Endothelial cell of umbilical vein (primary cell): ENCODE measurements around the gene NT5C3A. TPM values are rescaled to one million over a fixed set of nuclear protein-coding genes. Genes with fewer than 3 reads are reported as not detected.

Source experiments
- BruUV-seq: library from RNA; stranded (reverse); fragments of 400-500 nt; replicated peaks from 2 replicates; lab custom pipeline; 2021; lab: Mats Ljungman, UMichigan
- CTCF ChIA-PET: fragments of 300-600, 350-600 bp; sonication (Branson Sonifier 250); formaldehyde crosslinking; loops from one replicate; lab custom pipeline; 2021; ENCODE audit warnings: antibody characterized with exemption, inconsistent platforms; lab: Charles Lee
- POLR2A ChIA-PET: fragments of 300-600, 350-600 bp; sonication (Branson Sonifier 250); formaldehyde crosslinking; loops from one replicate; lab custom pipeline; 2021; ENCODE audit warnings: antibody characterized with exemption, inconsistent platforms; lab: Charles Lee
- DNase-seq: peaks from one replicate; pipeline ENCODE4 v3.0.0-alpha.2; 2011; ENCODE audit warnings: low read depth, low spot score
- FAIRE-seq: peaks from 2 replicates; lab custom pipeline; 2011; peaks lifted over from hg19 to GRCh38; lab: Jason Lieb, UNC
- H2AFZ ChIP-seq: 2 replicates; pipeline ENCODE4 v1.6.0; 2012; ENCODE audit warnings: low read depth, low read length, control low read depth, inconsistent platforms
- H3K27ac ChIP-seq: 2 replicates; pipeline ENCODE4 v1.5.1; 2011; ENCODE audit warnings: low read depth, mild to moderate bottlenecking, control low read depth, low read length, moderate library complexity; ENCODE audit not compliant: insufficient read depth
- H3K27me3 ChIP-seq, 2 experiments: 2 replicates each; pipeline versions ENCODE4 v1.6.0 to v1.6.1; 2011; ENCODE audit warnings: low read length in 2 of 2, mixed read lengths in 1 of 2; ENCODE audit not compliant: control insufficient read depth in 2 of 2, insufficient read depth in 2 of 2
- H3K36me3 ChIP-seq, 2 experiments: 2 replicates in 1 of 2; 3 replicates in 1 of 2; pipeline ENCODE4 v1.5.1; 2011; ENCODE audit warnings: low read length in 2 of 2, mild to moderate bottlenecking in 1 of 2, moderate library complexity in 1 of 2; ENCODE audit not compliant: control insufficient read depth in 2 of 2, insufficient read depth in 2 of 2; ENCODE audit errors: extremely low read depth in 1 of 2
- H3K4me1 ChIP-seq: 3 replicates; pipeline ENCODE4 v1.5.1; 2011; ENCODE audit warnings: mild to moderate bottlenecking, low read length; ENCODE audit not compliant: control insufficient read depth, insufficient read depth; ENCODE audit errors: extremely low read depth
- H3K4me2 ChIP-seq: 2 replicates; pipeline ENCODE4 v1.6.1; 2011; ENCODE audit warnings: low read length, control low read depth, mixed read lengths; ENCODE audit not compliant: insufficient read depth
- H3K4me3 ChIP-seq, 3 experiments: fragments of 200-600 bp in 1 of 3; sonication (generic), shearing (Covaris generic) in 1 of 3; replicated peaks in 1 of 3; 2 replicates each; pipeline ENCODE4 v1.5.1; 2011 to 2016; ENCODE audit warnings: control low read depth in 3 of 3, low read length in 3 of 3, mild to moderate bottlenecking in 2 of 3, inconsistent platforms in 1 of 3, low read depth in 1 of 3, moderate library complexity in 1 of 3; ENCODE audit not compliant: insufficient read depth in 1 of 3
- H3K79me2 ChIP-seq: 2 replicates; pipeline ENCODE4 v1.6.0; 2012; ENCODE audit warnings: low read length, inconsistent platforms; ENCODE audit not compliant: control insufficient read depth, insufficient read depth
- H3K9ac ChIP-seq: replicated peaks from 2 replicates; pipeline ENCODE3; 2011; ENCODE audit warnings: low read length, control low read depth; ENCODE audit not compliant: insufficient read depth; ENCODE audit errors: extremely low read depth
- H3K9me1 ChIP-seq: replicated peaks from 3 replicates; pipeline ENCODE4 v1.6.0; 2011; ENCODE audit warnings: mild to moderate bottlenecking, low read length; ENCODE audit not compliant: control insufficient read depth, insufficient read depth; ENCODE audit errors: extremely low read depth
- H3K9me3 ChIP-seq: replicated peaks from 2 replicates; pipeline ENCODE4 v1.5.1; 2012; ENCODE audit warnings: low read length, inconsistent platforms; ENCODE audit not compliant: control insufficient read depth, insufficient read depth
- H4K20me1 ChIP-seq: replicated peaks from 2 replicates; pipeline ENCODE3; 2011; ENCODE audit warnings: mild to moderate bottlenecking, low read length; ENCODE audit not compliant: control insufficient read depth, insufficient read depth; ENCODE audit errors: extremely low read depth
- CTCF ChIP-seq, 2 donors: IDR thresholded peaks; 1 replicate in 1 of 2; 2 replicates in 1 of 2; pipeline ENCODE4 v1.5.1; 2011; ENCODE audit warnings: low read length in 2 of 2, mild to moderate bottlenecking in 2 of 2, moderate library complexity in 2 of 2, control low read depth in 1 of 2, inconsistent platforms in 1 of 2, low read depth in 1 of 2; ENCODE audit not compliant: insufficient read depth in 1 of 2; ENCODE audit errors: extremely low read depth in 1 of 2
- EZH2 ChIP-seq: IDR thresholded peaks from 2 replicates; pipeline ENCODE4 v1.6.1; 2012; ENCODE audit warnings: borderline replicate concordance, low read depth, mild to moderate bottlenecking, moderate library complexity, low read length, inconsistent platforms; ENCODE audit not compliant: severe bottlenecking
- FOS ChIP-seq: IDR thresholded peaks from 2 replicates; pipeline ENCODE4 v1.6.1; 2011; ENCODE audit warnings: mild to moderate bottlenecking, low read length, moderate library complexity, borderline replicate concordance; ENCODE audit not compliant: insufficient read depth
- GATA2 ChIP-seq: IDR thresholded peaks from 2 replicates; pipeline ENCODE4 v1.7.0; 2011; ENCODE audit warnings: low read depth, mild to moderate bottlenecking, moderate library complexity, mixed read lengths, low read length; ENCODE audit not compliant: insufficient read length, insufficient read depth
- JUN ChIP-seq: IDR thresholded peaks from 2 replicates; pipeline ENCODE4 v1.6.1; 2011; ENCODE audit warnings: borderline replicate concordance, low read depth; ENCODE audit not compliant: insufficient read length, insufficient read depth
- MAX ChIP-seq: IDR thresholded peaks from 2 replicates; pipeline ENCODE4 v1.6.1; 2011; ENCODE audit not compliant: insufficient read depth, insufficient read length
- MYC ChIP-seq: IDR thresholded peaks from one replicate; pipeline ENCODE4 v1.6.1; 2011; ENCODE audit warnings: mild to moderate bottlenecking, low read depth, low read length
- POLR2A ChIP-seq: IDR thresholded peaks from 2 replicates; pipeline ENCODE4 v1.6.1; 2012; ENCODE audit warnings: low read depth, mild to moderate bottlenecking, control low read depth, low read length
- POLR2AphosphoS5 ChIP-seq: IDR thresholded peaks from 2 replicates; pipeline ENCODE4 v1.6.1; 2012; ENCODE audit warnings: low read depth, mild to moderate bottlenecking, control low read depth, low read length, moderate library complexity; ENCODE audit not compliant: insufficient read depth
- dilution Hi-C: fragments of 300-500 bp; cut with MboI; formaldehyde crosslinking; loops from one replicate; pipeline ENCODE4 v1.15.0; 2019; ENCODE audit warnings: low sequenced_read_pairs; ENCODE audit not compliant: extremely low pct_ligation_motif_present
- intact Hi-C: fragments of 100-400 bp; cut with micrococcal nuclease; formaldehyde crosslinking; loops from one replicate; pipeline ENCODE4 v1.10.0; 2022
- polyA plus RNA-seq, 4 experiments: library from polyadenylated mRNA; depleted of rRNA in 3 of 4; stranded (reverse) in 3 of 4; unstranded in 1 of 4; fragments of >200 nt; gene quantifications; 2 replicates each; pipeline versions ENCODE4 v1.2.1 to v1.2.3, GENCODE V29; 2011 to 2012; ENCODE audit warnings: missing spikeins in 1 of 4
- total RNA-seq: library from RNA; stranded (reverse); gene quantifications from 2 replicates; pipeline ENCODE4 v1.2.3, GENCODE V29; 2021

Gene NT5C3A
- total and polyA plus RNA-seq, 2 donors (not counting 3 experiments of a cell fraction or from before 2014, with no cell fraction given): 7.1 to 22.6 TPM

GRCh38 chr7:33073243-33073642 is 10.7 kb upstream of the NT5C3A start:
- intact Hi-C loops (no loop called here), dilution Hi-C loops (no loop called here)
- Histone ChIP-seq H3K9ac (no peak overlapping the region), H3K9me1 (no peaks in the 10 kb centered on the region), H3K36me3 (no peaks in the 10 kb centered on the region), H3K27me3 (peaks cover 10 to 23% of the 10 kb centered on the region in 2 experiments), H3K4me1 (peaks cover 10% of the 10 kb centered on the region), H3K27ac (no peak overlapping the region), H3K79me2 (no peaks in the 10 kb centered on the region), H3K4me2 (no peak overlapping the region), H3K4me3 (no peak overlapping the region), H2AFZ (no peak overlapping the region), H4K20me1 (no peaks in the 10 kb centered on the region), H3K9me3 (no peaks in the 10 kb centered on the region)
- DNase-seq (no peak), FAIRE-seq (no peak)
- ChIA-PET CTCF (interaction anchor here (1.1 to 2.8 kb wide), 4 partner anchors 11 to 228 kb away, joined by 4 to 12 read pairs (median 4); partner anchors contain the start of genes NT5C3A and RP9), POLR2A (interaction anchor here (1.4 kb wide), 1 partner anchor 11 kb away, joined by 5 read pairs; the partner anchor contains the start of gene NT5C3A)
- TF ChIP-seq MAX (no peak), MYC (no peak), FOS (no peak), JUN (no peak), POLR2A (no peak), POLR2AphosphoS5 (no peak), EZH2 (no peak), GATA2 (no peak), CTCF (IDR thresholded peaks at IDR 0.05; ENCODE audit: extremely low read depth in 1 of 2, insufficient read depth in 1 of 2, low read depth in 1 of 2, low read length in 2 of 2) (no peak)
- BruUV-seq: no TSS peak
